Neural cell (in vitro differentiated cells): ENCODE results near the gene CLIP1. TPM values are rescaled to one million over a fixed set of nuclear protein-coding genes. Genes with fewer than 3 reads are reported as not detected.

Source experiments
- H2AFZ ChIP-seq: fragments of 200-600, 300-800 bp; sonication (generic), shearing (Covaris generic); 2 replicates; pipeline ENCODE4 v1.6.0; 2014; ENCODE audit warnings: low read depth, mild to moderate bottlenecking, antibody characterized with exemption, low read length, moderate library complexity
- H3F3A ChIP-seq: fragments of 200-600 bp; shearing (Covaris generic); 2 replicates; pipeline ENCODE4 v1.6.1; 2016; ENCODE audit warnings: mild to moderate bottlenecking, moderate library complexity, mixed read lengths, antibody characterized with exemption, low read length; ENCODE audit not compliant: insufficient read depth, poor library complexity, severe bottlenecking
- H3K27ac ChIP-seq: fragments of 200-600, 300-800 bp; sonication (generic), shearing (Covaris generic); 2 replicates; pipeline ENCODE4 v1.5.1; 2014; ENCODE audit warnings: mild to moderate bottlenecking, low read length, moderate library complexity
- H3K27me3 ChIP-seq: fragments of 300-800, 200-600 bp; sonication (generic), shearing (Covaris generic); 2 replicates; pipeline ENCODE4 v1.6.0; 2014; ENCODE audit warnings: mild to moderate bottlenecking, low read depth, low read length, moderate library complexity; ENCODE audit not compliant: insufficient read depth
- H3K36me3 ChIP-seq: fragments of 300-800, 200-600 bp; sonication (generic), shearing (Covaris generic); 2 replicates; pipeline ENCODE4 v1.5.1; 2014; ENCODE audit warnings: mild to moderate bottlenecking, antibody characterized with exemption, low read length, moderate library complexity; ENCODE audit not compliant: insufficient read depth
- H3K4me2 ChIP-seq: fragments of 300-800, 200-600 bp; sonication (generic), shearing (Covaris generic); 2 replicates; pipeline ENCODE4 v1.6.0; 2014; ENCODE audit warnings: mild to moderate bottlenecking, low read length
- H3K4me3 ChIP-seq: fragments of 300-800, 200-600 bp; sonication (generic), shearing (Covaris generic); 2 replicates; pipeline ENCODE4 v1.5.1; 2014; ENCODE audit warnings: mild to moderate bottlenecking, low read length, moderate library complexity
- H3K79me2 ChIP-seq: fragments of 200-600 bp; shearing (Covaris generic); replicated peaks from 2 replicates; pipeline ENCODE4 v1.6.0; 2014; ENCODE audit warnings: mild to moderate bottlenecking, low read length, moderate library complexity; ENCODE audit not compliant: insufficient read depth
- H3K9ac ChIP-seq: fragments of 300-800, 200-600 bp; sonication (generic), shearing (Covaris generic); 2 replicates; pipeline ENCODE4 v1.6.1; 2016; ENCODE audit warnings: mild to moderate bottlenecking, low read length, mixed read lengths
- H3K9me2 ChIP-seq: fragments of 200-600 bp; shearing (Covaris generic); 2 replicates; pipeline ENCODE4 v1.6.1; 2016; ENCODE audit warnings: mild to moderate bottlenecking, low read length, mixed read lengths; ENCODE audit not compliant: insufficient read depth
- H3K9me3 ChIP-seq: fragments of 200-600, 300-800 bp; sonication (generic), shearing (Covaris generic); 2 replicates; pipeline ENCODE4 v1.6.1; 2016; ENCODE audit warnings: mild to moderate bottlenecking, mixed run types, low read length, moderate library complexity, mixed read lengths
- H4K20me1 ChIP-seq: fragments of 200-600 bp; shearing (Covaris generic); 2 replicates; pipeline ENCODE4 v1.6.1; 2016; ENCODE audit warnings: mild to moderate bottlenecking, mixed run types; ENCODE audit not compliant: insufficient read depth
- CTCF ChIP-seq: fragments of 450-650 bp; IDR thresholded peaks from 2 replicates; pipeline ENCODE4 v1.5.1; 2014; ENCODE audit warnings: antibody characterized with exemption, mild to moderate bottlenecking, moderate library complexity; ENCODE audit not compliant: poor library complexity, severe bottlenecking
- EP300 ChIP-seq: fragments of 450-650 bp; conservative IDR thresholded peaks from 2 replicates; pipeline ENCODE4 v1.6.1; 2014; ENCODE audit warnings: antibody characterized with exemption, mild to moderate bottlenecking, moderate library complexity; ENCODE audit not compliant: poor library complexity, severe bottlenecking
- EZH2 ChIP-seq: fragments of 200-600, 300-800 bp; shearing (Covaris generic), sonication (generic); IDR thresholded peaks from 2 replicates; pipeline ENCODE4 v1.6.1; 2014; ENCODE audit warnings: antibody characterized with exemption, low read length, borderline replicate concordance, mild to moderate bottlenecking; ENCODE audit not compliant: insufficient read depth, poor library complexity, severe bottlenecking
- MXI1 ChIP-seq: fragments of 450-650 bp; conservative IDR thresholded peaks from 2 replicates; pipeline ENCODE4 v1.6.1; 2014; ENCODE audit warnings: antibody characterized with exemption, mild to moderate bottlenecking; ENCODE audit not compliant: poor library complexity, severe bottlenecking
- POLR2AphosphoS5 ChIP-seq: IDR thresholded peaks from 2 replicates; pipeline ENCODE4 v1.6.1; 2012
- RAD21 ChIP-seq: fragments of 450-650 bp; conservative IDR thresholded peaks from 2 replicates; pipeline ENCODE4 v1.6.1; 2014; ENCODE audit warnings: antibody characterized with exemption, mild to moderate bottlenecking, moderate library complexity
- REST ChIP-seq: IDR thresholded peaks from 2 replicates; pipeline ENCODE4 v1.6.1; 2012; ENCODE audit warnings: borderline replicate concordance
- SMC3 ChIP-seq: fragments of 450-650 bp; conservative IDR thresholded peaks from 2 replicates; pipeline ENCODE4 v1.6.1; 2014; ENCODE audit warnings: antibody characterized with exemption, mild to moderate bottlenecking, moderate library complexity; ENCODE audit not compliant: poor library complexity
- TAF1 ChIP-seq: IDR thresholded peaks from 2 replicates; pipeline ENCODE4 v1.6.1; 2012; ENCODE audit warnings: low read depth
- polyA plus RNA-seq: library from polyadenylated mRNA; depleted of rRNA; stranded (reverse); fragments of >200 nt; gene quantifications from 2 replicates; pipeline ENCODE4 v1.2.3, GENCODE V29; 2014

CLIP1 gene
- polyA plus RNA-seq, 1 donor from 2014 or later: 67.4 TPM

GRCh38 chr12:122244565-122245371 lies 177.7 kb downstream of the CLIP1 start:
- Histone ChIP-seq H3K27me3 (no peaks in the 10 kb centered on the region), H3K9me2 (no peaks in the 10 kb centered on the region), H3F3A (no peaks in the 10 kb centered on the region), H3K79me2 (no peaks in the 10 kb centered on the region), H4K20me1 (no peaks in the 10 kb centered on the region), H3K36me3 (no peaks in the 10 kb centered on the region), H2AFZ (no peak overlapping the region), H3K27ac (no peak overlapping the region), H3K4me3 (no peak overlapping the region), H3K9me3 (no peaks in the 10 kb centered on the region), H3K4me2 (no peak overlapping the region), H3K9ac (no peak overlapping the region)
- TF ChIP-seq SMC3 (no peak), CTCF (no peak), RAD21 (no peak), REST (no peak), POLR2AphosphoS5 (no peak), MXI1 (no peak), TAF1 (no peak), EP300 (no peak), EZH2 (no peak)

- H3K4me2 ChIP-seq: no peak overlapping the region
- no peak overlapping the region for H3K4me3 ChIP-seq
- no peaks in the 10 kb centered on the region for H3K27me3 ChIP-seq
- no peak for TF ChIP-seq SMC3
- no peak for TF ChIP-seq TAF1
- no peak for TF ChIP-seq REST
- H3K27ac ChIP-seq: no peak overlapping the region
- no peak overlapping the region for H2AFZ ChIP-seq
- H3K36me3 ChIP-seq: no peaks in the 10 kb centered on the region
- H3K9me3 ChIP-seq: no peaks in the 10 kb centered on the region
- no peaks in the 10 kb centered on the region for H3K79me2 ChIP-seq
- H3F3A ChIP-seq: no peaks in the 10 kb centered on the region
- H4K20me1 ChIP-seq: no peaks in the 10 kb centered on the region
- H3K9me2 ChIP-seq: no peaks in the 10 kb centered on the region
- H3K9ac ChIP-seq: no peak overlapping the region
These were observed 178.5 kb downstream of the CLIP1 start for GRCh38 chr12:122243965-122244364.
